Mesenchymal stem cell (in vitro differentiated cells and primary cell): Measurements from ENCODE around the gene NKD2.

Experiments used
- DNase-seq: peaks from one replicate; pipeline ENCODE4 v3.0.0-alpha.2; 2013
- H2AFZ ChIP-seq: one replicate; pipeline ENCODE4 v1.6.1; 2013; ENCODE audit warnings: low read depth, mild to moderate bottlenecking, control low read depth, inconsistent platforms, low read length, moderate library complexity
- H2AK5ac ChIP-seq: 2 replicates; pipeline ENCODE4 v1.6.1; 2013; ENCODE audit warnings: low read length, moderate library complexity, mild to moderate bottlenecking, inconsistent platforms; ENCODE audit not compliant: severe bottlenecking
- H2BK120ac ChIP-seq: one replicate; pipeline ENCODE4 v1.6.1; 2013; ENCODE audit warnings: low read depth, mild to moderate bottlenecking, inconsistent platforms, low read length, moderate library complexity
- H2BK12ac ChIP-seq, 2 experiments: one replicate each; pipeline ENCODE4 v1.6.1; 2013; ENCODE audit warnings: inconsistent platforms in 2 of 2, low read length in 2 of 2, mild to moderate bottlenecking in 2 of 2, moderate library complexity in 2 of 2, control low read depth in 1 of 2
- H2BK15ac ChIP-seq: one replicate; pipeline ENCODE4 v1.6.1; 2013; ENCODE audit warnings: mild to moderate bottlenecking, low read depth, inconsistent platforms; ENCODE audit not compliant: poor library complexity, severe bottlenecking
- H2BK5ac ChIP-seq: 2 replicates; pipeline ENCODE4 v1.6.1; 2013; ENCODE audit warnings: low read depth, mild to moderate bottlenecking, low read length, control low read depth, inconsistent platforms; ENCODE audit not compliant: poor library complexity, severe bottlenecking
- H3K14ac ChIP-seq, 2 experiments: one replicate each; pipeline ENCODE4 v1.6.1; 2013; ENCODE audit warnings: inconsistent platforms in 2 of 2, low read length in 2 of 2, control low read depth in 1 of 2, mild to moderate bottlenecking in 1 of 2, moderate library complexity in 1 of 2
- H3K18ac ChIP-seq, 2 experiments: one replicate each; pipeline ENCODE4 v1.6.1; 2013; ENCODE audit warnings: inconsistent platforms in 2 of 2, low read length in 2 of 2, control low read depth in 1 of 2, low read depth in 1 of 2, mild to moderate bottlenecking in 1 of 2
- H3K23ac ChIP-seq, 2 experiments: one replicate each; pipeline ENCODE4 v1.6.1; 2013; ENCODE audit warnings: inconsistent platforms in 2 of 2, low read length in 2 of 2, mild to moderate bottlenecking in 2 of 2, moderate library complexity in 2 of 2, control low read depth in 1 of 2
- H3K27ac ChIP-seq: 2 replicates; pipeline ENCODE4 v1.5.1; 2013; ENCODE audit warnings: mild to moderate bottlenecking, moderate library complexity, low read length, control low read depth, inconsistent platforms; ENCODE audit not compliant: poor library complexity, severe bottlenecking
- H3K27me3 ChIP-seq, 2 experiments: 2 replicates each; pipeline versions ENCODE4 v1.6.1 to v1.7.0; 2013; ENCODE audit warnings: low read length in 2 of 2, mild to moderate bottlenecking in 2 of 2, moderate library complexity in 2 of 2, control low read depth in 1 of 2, inconsistent platforms in 1 of 2; ENCODE audit not compliant: control insufficient read depth in 1 of 2, insufficient read depth in 1 of 2
- H3K36me3 ChIP-seq, 2 experiments: 2 replicates each; pipeline versions ENCODE4 v1.6.1 to v1.7.0; 2013; ENCODE audit warnings: low read length in 2 of 2, control low read depth in 1 of 2, inconsistent platforms in 1 of 2, low read depth in 1 of 2, mild to moderate bottlenecking in 1 of 2; ENCODE audit not compliant: insufficient read depth in 2 of 2, control insufficient read depth in 1 of 2
- H3K4ac ChIP-seq, 2 experiments: one replicate each; pipeline ENCODE4 v1.6.1; 2013; ENCODE audit warnings: inconsistent platforms in 2 of 2, low read length in 2 of 2, mild to moderate bottlenecking in 2 of 2, moderate library complexity in 2 of 2, control low read depth in 1 of 2, low read depth in 1 of 2
- H3K4me1 ChIP-seq: 2 replicates; pipeline ENCODE4 v1.6.1; 2013; ENCODE audit warnings: low read depth, low read length, control low read depth; ENCODE audit not compliant: control insufficient read depth, insufficient read depth
- H3K4me2 ChIP-seq: 2 replicates; pipeline ENCODE4 v1.6.1; 2013; ENCODE audit warnings: low read length, mild to moderate bottlenecking, inconsistent platforms; ENCODE audit not compliant: poor library complexity, severe bottlenecking
- H3K4me3 ChIP-seq, 2 experiments: 2 replicates each; pipeline versions ENCODE4 v1.5.1 to v1.7.0; 2013; ENCODE audit warnings: low read length in 2 of 2, mild to moderate bottlenecking in 2 of 2, control low read depth in 1 of 2, low read depth in 1 of 2; ENCODE audit not compliant: insufficient read depth in 1 of 2
- H3K79me1 ChIP-seq: replicated peaks from 2 replicates; pipeline ENCODE4 v1.6.1; 2013; ENCODE audit warnings: mild to moderate bottlenecking, control low read depth, low read length, inconsistent platforms; ENCODE audit not compliant: poor library complexity, severe bottlenecking
- H3K9ac ChIP-seq: 2 replicates; pipeline ENCODE4 v1.7.0; 2013; ENCODE audit warnings: mild to moderate bottlenecking, low read length, moderate library complexity
- H3K9me3 ChIP-seq: 2 replicates; pipeline ENCODE4 v1.7.0; 2013; ENCODE audit warnings: mild to moderate bottlenecking, low read length; ENCODE audit not compliant: control insufficient read depth
- H4K8ac ChIP-seq: one replicate; pipeline ENCODE4 v1.6.1; 2013; ENCODE audit warnings: inconsistent platforms, mild to moderate bottlenecking, low read length, moderate library complexity
- H4K91ac ChIP-seq: one replicate; pipeline ENCODE4 v1.6.1; 2013; ENCODE audit warnings: mild to moderate bottlenecking, low read length, inconsistent platforms
- WGBS: methylation state at CpG from one replicate; pipeline ENCODE4 v1.1.7; 2013; ENCODE audit warnings: mixed read lengths; 5-methylcytosine and 5-hydroxymethylcytosine counted together

NKD2 gene

DNA sequence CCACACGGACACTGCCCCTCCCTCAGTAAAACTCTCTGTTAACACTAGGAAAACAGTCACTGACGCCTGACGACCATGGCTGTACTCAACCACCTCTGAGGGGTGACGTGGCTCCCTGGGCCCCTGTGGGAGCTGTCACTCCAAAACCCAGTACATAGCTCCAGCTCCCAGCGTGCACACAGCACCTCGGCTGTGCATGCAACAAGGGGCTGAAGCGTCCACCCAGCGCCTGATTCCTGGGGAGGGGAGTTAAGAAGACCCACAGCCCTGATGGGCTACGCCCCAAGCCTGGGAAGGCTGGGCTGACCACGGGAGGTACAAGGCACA lies 66.9 kb downstream of the NKD2 start:
- no peak overlapping the region for H2BK5ac ChIP-seq
- no peak overlapping the region for H2AK5ac ChIP-seq
- no peak overlapping the region for H3K4me2 ChIP-seq
- H2BK120ac ChIP-seq: no peak overlapping the region
- no peak overlapping the region for H4K8ac ChIP-seq
- H3K79me1 ChIP-seq: no peaks in the 10 kb centered on the region
- H3K36me3 ChIP-seq: peaks cover 7 to 16% of the 10 kb centered on the region in 2 experiments
- 90% methylated on average over 10 of the region's 10 CpGs for WGBS
- no peak overlapping the region for H3K18ac ChIP-seq
- DNase-seq: no peak
- H3K4me3 ChIP-seq: no peak overlapping the region
- no peak overlapping the region for H4K91ac ChIP-seq
- no peak overlapping the region for H3K23ac ChIP-seq
- H2BK12ac ChIP-seq: no peak overlapping the region
- H3K4ac ChIP-seq: no peak overlapping the region
- no peak overlapping the region for H3K9ac ChIP-seq
- H2BK15ac ChIP-seq: no peak overlapping the region
- H3K27me3 ChIP-seq: no peaks in the 10 kb centered on the region
- no peak overlapping the region for H3K14ac ChIP-seq
- H3K4me1 ChIP-seq: peaks cover 5% of the 10 kb centered on the region
- no peak overlapping the region for H2AFZ ChIP-seq
- H3K9me3 ChIP-seq: no peaks in the 10 kb centered on the region
- H3K27ac ChIP-seq: no peak overlapping the region

GRCh38 chr5:1075931-1076330 lies 67.3 kb downstream of the NKD2 start:
- no peak for DNase-seq
- no peak overlapping the region for H3K4me3 ChIP-seq
- H2BK15ac ChIP-seq: no peak overlapping the region
- no peak overlapping the region for H3K9ac ChIP-seq
- no peak overlapping the region for H4K91ac ChIP-seq
- no peak overlapping the region for H3K18ac ChIP-seq
- no peaks in the 10 kb centered on the region for H3K79me1 ChIP-seq
- no peak overlapping the region for H3K27ac ChIP-seq
- no peak overlapping the region for H3K23ac ChIP-seq
- peak overlapping the region; percentile 37 for H4K8ac ChIP-seq
- H2BK12ac ChIP-seq: no peak overlapping the region
- no peaks in the 10 kb centered on the region for H3K27me3 ChIP-seq
- H3K9me3 ChIP-seq: no peaks in the 10 kb centered on the region
- no peak overlapping the region for H2BK120ac ChIP-seq
- H3K4me2 ChIP-seq: no peak overlapping the region
- no peak overlapping the region for H3K4ac ChIP-seq
- H2BK5ac ChIP-seq: no peak overlapping the region
- WGBS: 96% methylated on average over 17 of the region's 17 CpGs
- H3K4me1 ChIP-seq: peaks cover 5% of the 10 kb centered on the region
- no peak overlapping the region for H2AFZ ChIP-seq
- no peak overlapping the region for H3K14ac ChIP-seq
- H2AK5ac ChIP-seq: no peak overlapping the region
- peaks cover 10 to 16% of the 10 kb centered on the region in 2 experiments for H3K36me3 ChIP-seq

- H4K8ac ChIP-seq: no peak overlapping the region
- H3K23ac ChIP-seq: no peak overlapping the region
- H4K91ac ChIP-seq: no peak overlapping the region
- H3K4me1 ChIP-seq: peaks cover 5% of the 10 kb centered on the region
- no peak overlapping the region for H3K4ac ChIP-seq
- H3K36me3 ChIP-seq: peaks cover 10 to 16% of the 10 kb centered on the region in 2 experiments
- no peak overlapping the region for H2BK15ac ChIP-seq
- peak overlapping the region in 1 of 2 experiments; percentile 42 for H3K14ac ChIP-seq
- H3K9ac ChIP-seq: no peak overlapping the region
- H3K27me3 ChIP-seq: no peaks in the 10 kb centered on the region
- H3K18ac ChIP-seq: no peak overlapping the region
- WGBS: 90% methylated on average over 17 of the region's 17 CpGs
- H2AFZ ChIP-seq: no peak overlapping the region
- no peak overlapping the region for H3K4me2 ChIP-seq
- H3K79me1 ChIP-seq: no peaks in the 10 kb centered on the region
- H2AK5ac ChIP-seq: no peak overlapping the region
- no peak overlapping the region for H3K4me3 ChIP-seq
- no peak overlapping the region for H2BK5ac ChIP-seq
- no peak overlapping the region for H2BK12ac ChIP-seq
- H3K9me3 ChIP-seq: no peaks in the 10 kb centered on the region
- DNase-seq: no peak
- no peak overlapping the region for H3K27ac ChIP-seq
- no peak overlapping the region for H2BK120ac ChIP-seq
These were observed 67.8 kb downstream of the NKD2 start for GRCh38 chr5:1076406-1076805.

DNA sequence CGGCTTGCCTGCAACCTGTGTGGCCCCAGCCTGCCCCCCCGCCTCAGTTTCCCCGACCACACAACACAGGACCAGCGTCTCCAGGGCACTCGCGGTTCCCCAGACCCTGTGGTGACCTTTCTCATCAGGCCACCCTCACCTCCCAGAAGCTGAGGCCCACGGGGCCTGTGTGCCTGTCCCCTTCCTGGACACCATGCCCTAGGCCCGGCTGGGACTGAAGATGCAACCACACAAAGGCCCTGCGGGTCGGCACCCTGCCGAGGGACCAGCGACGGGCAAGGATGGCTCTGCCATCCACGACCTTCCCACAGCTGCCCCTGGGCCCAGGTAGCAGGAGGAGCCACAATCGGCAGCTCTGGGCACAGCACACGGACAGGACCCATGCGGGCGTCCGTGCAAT lies 68.4 kb downstream of the NKD2 start:
- H3K79me1 ChIP-seq: no peaks in the 10 kb centered on the region
- no peaks in the 10 kb centered on the region for H3K27me3 ChIP-seq
- H4K91ac ChIP-seq: no peak overlapping the region
- no peak overlapping the region for H3K4ac ChIP-seq
- H4K8ac ChIP-seq: no peak overlapping the region
- H2AFZ ChIP-seq: no peak overlapping the region
- H3K9me3 ChIP-seq: no peaks in the 10 kb centered on the region
- H2BK5ac ChIP-seq: no peak overlapping the region
- H3K4me3 ChIP-seq: no peak overlapping the region
- H3K36me3 ChIP-seq: peaks cover 13 to 16% of the 10 kb centered on the region in 2 experiments
- H3K23ac ChIP-seq: no peak overlapping the region
- no peak overlapping the region for H2AK5ac ChIP-seq
- H3K4me1 ChIP-seq: peaks cover 5% of the 10 kb centered on the region
- H3K14ac ChIP-seq: no peak overlapping the region
- H3K9ac ChIP-seq: no peak overlapping the region
- no peak overlapping the region for H3K27ac ChIP-seq
- DNase-seq: no peak
- no peak overlapping the region for H3K4me2 ChIP-seq
- H3K18ac ChIP-seq: no peak overlapping the region
- no peak overlapping the region for H2BK120ac ChIP-seq
- H2BK15ac ChIP-seq: no peak overlapping the region
- WGBS: 94% methylated on average over 19 of the region's 19 CpGs
- H2BK12ac ChIP-seq: no peak overlapping the region
